Measurements from ENCODE around the gene NPAS1.
"Not testable (repeated sequence)": the region's sequence is repeated elsewhere in the genome, so short reads cannot be mapped to it uniquely, and the experiment has no call there.

Gene NPAS1

DNA sequence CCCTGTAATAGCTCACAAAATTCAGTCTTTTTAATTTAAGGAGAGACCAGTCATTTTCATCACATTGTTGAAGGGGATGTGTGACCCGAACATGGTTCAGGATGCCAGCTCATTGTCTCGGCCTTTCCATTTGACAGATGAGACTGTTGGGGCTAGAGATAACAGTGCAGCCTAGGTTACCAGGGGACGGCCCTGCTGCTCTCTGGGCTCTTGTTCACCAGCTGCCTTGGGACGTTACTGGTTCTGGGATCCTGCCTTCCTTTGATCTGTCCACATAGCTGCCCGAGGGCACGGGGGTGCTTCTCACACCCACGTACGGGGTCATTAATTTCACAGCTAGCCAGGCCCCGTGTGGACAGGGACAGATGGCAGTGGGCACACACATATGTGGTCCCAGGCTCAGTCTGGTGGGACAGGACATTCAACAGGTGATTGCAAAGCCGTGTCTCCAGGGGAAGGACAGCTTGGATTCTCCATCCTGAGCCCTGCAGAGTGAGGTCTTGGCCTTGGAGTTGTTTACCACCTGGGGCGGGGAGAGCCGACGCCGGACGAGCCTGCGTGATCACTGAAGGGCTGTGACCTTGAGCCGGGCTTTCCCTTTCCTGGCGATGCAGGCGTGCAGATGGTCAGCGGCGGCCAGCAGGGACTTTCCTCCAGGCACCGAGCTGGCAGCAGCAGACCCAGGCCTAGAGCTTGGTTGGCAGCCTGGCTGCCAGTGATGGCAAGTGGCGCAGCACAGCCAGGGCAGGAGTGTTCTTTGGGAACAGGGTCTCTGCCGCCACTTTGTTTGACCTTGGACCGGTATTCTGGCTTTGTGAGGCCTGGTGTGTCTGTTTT is 26.7 kb upstream of the NPAS1 start:
- DNase-seq = no peak

DNA sequence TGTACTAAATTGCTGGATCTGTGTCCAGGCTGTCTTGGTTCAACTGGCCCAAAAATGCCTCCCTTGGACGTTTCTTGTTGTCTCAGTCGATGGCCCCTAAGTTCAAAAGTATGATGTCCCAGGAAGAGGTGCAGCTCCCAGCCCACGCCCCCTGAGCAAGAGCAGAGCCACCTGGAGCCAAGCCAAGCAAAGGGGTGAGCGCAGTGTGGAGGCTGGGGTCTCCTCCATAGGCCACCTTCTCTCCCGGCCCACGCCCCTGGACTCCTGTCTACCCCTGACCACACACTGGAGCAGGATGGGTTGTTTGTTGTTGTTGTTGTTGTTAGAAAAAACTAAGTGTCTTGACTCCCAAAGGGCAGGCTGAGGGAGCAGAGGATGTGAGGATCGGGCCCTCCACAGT is 26.0 kb upstream of the NPAS1 start:
- DNase-seq = no peak

DNA sequence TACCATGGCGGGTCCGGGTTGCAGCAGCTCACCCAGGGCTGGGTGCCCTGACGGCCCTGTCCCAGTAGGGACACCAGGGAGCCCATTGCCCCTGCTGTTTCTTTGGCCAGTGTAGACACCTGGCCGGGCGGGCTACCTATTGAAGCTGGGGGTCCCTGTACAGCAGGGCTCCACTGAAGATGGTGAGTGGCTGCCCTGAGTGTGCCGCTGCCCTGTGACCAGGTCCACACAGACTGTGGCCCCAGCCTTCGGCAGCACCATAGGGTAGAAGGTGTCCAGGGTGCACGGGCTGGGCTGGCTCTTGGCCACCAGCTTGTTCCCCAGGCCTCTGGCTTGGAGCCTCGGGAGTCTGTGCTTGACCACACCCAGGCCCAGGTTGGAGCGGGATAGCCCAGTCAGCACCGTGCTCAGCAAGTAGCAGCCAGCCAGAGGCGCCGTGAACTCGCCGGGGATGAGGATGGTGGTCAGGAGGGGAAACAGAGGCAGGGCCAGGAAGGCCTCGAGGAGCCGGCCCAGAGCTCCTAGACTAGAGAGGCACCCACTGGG is 25.4 kb upstream of the NPAS1 start:
- no peak for DNase-seq

DNA sequence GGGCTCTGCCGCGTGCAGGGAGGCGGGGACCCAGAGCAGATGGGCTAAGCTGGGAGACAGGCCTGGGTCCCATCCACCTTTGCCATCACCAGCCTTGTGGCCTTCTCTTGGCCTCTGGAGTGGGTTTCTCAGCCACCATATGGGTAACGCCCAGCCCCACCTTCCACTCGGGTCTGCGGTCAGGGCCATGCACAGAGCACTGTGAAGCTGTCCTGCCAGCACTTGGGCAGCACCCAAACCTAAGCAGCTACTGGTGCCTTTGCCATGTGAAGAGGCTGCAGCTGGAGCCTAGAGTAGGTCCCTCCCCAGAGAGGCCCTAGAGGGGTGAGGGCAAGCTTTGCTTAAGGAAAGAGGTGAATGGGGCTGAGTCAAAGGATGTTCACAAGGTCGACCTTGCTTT is 24.1 kb upstream of the NPAS1 start:
- no peak for DNase-seq

DNA sequence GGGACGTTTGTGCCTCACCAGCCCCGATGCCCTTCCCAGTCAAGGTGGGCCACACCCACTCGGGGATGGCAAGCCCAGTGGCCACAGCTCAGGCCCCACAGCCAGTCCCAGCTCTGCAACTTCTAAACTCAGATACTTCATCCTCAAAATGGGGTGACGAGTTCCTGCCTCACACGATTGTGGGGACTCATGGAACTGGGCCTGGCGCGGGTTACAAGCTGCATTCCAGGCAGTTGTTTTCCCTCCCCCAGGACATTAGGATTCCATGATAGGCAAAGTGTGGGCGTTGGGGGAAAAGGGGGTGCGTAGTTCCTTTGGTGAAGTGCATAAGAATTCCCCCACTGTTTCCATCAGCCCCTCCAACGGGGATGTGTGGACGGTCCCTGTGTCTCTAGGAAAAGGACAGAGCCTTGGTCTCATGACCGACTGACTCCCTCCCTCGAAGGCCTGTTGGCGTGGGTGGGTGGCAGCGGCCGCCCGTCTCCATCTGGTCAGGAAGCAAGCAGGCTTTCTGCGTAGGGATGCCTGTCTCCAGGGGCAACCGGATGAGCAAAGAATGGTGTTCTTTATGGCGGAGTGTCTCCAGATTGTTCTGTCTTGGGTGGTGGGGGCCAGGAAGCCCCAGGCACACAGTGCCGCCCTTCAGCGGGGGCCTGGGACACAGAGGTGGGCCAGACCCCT is 21.1 kb upstream of the NPAS1 start:
- no peak for DNase-seq

DNA sequence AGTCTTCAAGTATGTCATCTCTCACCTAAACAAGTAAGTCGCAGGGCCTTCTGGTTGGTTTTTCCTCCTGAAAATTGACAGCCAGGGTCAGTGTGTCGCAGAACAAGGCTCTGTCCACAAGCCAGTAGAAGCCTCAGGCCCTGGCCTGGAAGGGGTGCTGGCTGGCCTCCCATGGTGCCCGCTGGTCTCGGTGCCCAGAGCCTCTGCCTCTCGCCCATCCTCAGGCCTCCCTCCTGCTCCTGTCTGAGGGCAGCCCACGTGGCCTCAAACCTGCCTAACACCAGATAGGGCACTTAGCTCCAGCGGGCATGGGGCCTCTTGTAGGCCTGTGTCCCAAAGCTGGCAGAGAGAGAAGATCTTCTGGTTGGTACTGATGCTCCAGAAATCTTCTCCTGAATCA is 20.3 kb upstream of the NPAS1 start:
- no peak for DNase-seq

DNA sequence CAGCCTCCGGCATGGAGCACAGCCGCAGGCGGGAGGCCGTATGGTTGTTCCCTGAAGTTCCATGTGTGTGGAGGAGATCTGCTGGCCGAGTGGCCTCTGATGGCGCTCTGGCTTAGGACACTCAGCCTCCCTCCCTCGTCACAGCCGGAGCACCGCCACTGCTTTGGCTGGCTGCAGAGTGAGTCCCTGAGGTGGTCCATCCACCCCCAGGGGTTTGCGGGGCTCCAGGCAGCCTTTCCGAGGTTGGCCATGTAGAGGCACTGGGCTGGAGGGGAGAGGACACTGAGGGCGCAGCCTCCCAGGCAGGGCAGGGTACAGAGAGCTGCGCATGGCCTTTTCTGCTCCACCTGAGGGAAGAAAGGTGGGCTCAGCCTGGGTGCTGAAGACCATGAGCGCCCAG is 19.8 kb upstream of the NPAS1 start:
- DNase-seq = no peak

DNA sequence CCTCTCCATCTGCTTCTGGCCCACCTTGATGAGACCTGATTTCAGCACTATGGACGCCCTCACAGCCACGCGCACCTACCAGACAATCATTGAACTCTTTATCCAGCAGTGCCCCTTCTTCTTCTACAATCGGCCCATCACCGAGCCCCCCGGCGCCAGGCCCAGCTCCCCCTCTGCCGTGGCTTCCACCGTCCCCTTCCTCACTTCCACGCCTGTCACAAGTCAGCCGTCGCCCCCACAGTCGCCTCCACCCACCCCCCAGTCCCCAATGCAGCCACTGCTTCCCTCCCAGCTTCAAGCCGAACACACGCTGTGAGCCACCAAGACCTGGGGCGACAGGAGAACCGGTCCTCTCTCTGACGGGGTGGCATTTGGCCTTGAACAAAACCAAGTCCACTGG is 19.3 kb upstream of the NPAS1 start:
- no peak for DNase-seq

DNA sequence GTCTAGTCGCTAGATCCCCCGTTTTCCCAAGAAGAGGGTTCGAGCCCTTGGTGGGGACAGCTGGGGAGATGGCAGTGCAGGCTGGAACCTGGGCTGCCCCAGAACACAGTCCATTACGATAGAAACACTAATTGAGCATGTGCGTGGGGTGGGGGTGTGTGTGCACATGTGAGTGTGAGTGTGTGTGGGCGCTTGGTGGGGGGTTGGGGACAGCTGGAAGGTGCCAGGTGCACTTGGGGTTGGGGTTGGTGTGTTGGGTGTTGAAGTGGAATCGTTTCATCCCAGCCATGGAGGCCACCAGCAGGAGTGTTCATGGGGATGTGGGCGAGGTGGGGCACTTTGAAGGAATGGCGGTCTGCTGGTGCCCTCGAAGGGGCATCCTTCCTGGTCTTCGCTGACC is 18.1 kb upstream of the NPAS1 start:
- DNase-seq = no peak

DNA sequence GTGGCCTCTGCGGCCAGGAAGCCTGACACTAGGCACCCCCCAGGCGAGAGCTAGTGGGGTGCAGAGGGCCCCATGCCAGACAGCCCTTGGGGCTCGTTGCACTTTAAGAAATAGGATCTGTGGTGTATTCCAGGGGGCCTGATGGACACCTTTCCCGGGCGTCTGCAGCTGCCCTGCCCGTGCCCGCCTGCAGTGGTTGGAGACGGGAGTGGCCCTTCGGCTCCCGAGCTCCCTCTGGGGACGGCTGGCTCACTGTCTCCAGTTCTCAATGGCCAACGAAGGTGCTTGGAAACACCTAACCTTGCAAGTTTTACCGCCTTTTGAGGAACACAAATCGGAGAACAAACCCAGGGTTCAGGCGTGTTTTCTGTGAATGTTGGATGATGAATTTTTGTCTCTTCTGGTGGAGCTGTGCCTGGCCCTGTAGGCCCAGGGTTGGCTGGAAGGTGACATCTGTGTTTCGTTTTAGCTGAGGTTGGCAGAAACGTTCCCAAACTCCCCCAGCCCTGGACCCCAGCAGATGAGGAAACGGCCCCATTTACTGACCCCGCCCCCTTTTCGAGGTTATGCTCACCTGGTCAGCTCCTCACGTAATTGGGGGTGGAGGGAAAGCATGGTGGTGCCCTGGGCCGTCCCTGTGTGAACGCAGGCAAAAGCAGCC is 17.4 kb upstream of the NPAS1 start:
- no peak for DNase-seq

DNA sequence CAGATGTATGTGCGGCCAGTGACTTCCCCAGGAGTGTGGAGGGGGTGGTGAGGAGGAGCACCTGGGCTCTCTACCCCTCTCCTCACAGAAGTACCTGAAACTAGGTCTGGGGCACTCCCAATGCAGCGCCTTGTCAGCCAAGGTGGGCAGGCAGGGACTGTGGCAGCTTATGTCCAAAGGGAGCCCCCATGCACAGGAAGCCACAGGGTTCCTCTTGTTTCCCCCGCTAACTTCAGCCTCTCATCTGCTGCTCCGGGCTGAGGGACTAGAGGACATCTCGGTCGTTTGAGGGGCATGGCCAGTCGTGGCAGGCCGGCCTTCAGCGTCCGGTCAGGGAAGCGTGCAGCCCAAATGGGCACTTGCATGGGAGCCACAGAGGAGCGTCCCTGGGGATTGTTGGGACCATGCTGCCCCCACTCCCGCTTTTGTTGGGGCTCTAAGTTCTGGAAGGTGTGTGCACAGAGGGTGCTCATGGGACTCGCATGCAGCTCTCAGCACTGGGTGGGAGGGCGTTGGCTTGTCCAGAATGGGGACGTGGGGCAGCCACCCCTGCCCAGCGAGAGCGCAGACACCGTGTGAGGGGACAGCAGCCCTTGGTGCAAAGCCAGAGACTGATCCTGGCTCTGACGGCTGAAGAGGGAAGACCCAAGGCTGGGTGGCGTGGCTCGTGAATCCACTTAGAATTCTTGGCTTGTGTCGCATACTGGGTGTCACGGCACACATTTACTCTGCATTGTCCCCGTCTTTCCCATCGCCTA is 16.6 kb upstream of the NPAS1 start:
- no peak for DNase-seq

DNA sequence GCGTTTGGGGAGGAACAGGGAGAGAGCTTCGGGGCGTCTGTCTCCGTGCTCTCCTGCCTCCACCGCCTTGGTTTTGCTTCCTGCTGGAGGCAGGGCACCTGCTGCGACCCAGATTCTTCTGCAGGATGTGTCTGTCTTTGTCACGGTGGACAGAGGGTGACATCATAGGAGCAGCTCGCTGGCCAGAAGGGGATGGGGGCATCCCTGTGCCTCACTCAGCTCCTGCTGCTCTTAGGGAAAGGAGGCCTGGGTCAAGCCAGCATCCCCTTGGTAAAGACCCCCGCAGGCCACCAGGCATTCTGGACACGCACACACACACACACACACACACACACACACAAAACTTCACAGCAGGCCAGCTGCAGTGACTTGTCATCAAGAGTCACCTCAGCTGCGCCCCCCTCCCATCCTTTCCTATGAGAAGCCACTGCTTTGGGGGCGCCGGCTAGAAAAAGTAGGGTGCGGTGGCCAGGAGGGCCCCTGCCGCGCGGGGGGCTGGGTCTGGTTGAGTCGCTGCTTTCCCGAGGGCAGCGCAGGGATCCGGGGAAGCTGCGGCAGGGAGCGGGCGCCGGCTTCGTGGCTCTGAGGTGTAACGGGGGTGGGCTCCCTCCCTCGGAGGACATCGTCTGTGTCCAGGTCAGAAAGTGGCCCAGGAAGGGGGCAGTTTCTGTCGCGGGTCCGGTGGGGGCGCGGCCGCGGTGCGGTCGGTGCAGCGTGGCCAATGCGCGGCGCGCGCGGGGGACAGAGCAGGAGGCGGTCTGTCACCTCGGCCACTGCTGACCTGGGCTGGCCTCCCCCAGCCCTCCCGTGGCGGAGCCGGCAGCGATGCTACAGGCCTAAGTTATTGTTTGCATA is 15.8 kb upstream of the NPAS1 start:
- DNase-seq = no peak

DNA sequence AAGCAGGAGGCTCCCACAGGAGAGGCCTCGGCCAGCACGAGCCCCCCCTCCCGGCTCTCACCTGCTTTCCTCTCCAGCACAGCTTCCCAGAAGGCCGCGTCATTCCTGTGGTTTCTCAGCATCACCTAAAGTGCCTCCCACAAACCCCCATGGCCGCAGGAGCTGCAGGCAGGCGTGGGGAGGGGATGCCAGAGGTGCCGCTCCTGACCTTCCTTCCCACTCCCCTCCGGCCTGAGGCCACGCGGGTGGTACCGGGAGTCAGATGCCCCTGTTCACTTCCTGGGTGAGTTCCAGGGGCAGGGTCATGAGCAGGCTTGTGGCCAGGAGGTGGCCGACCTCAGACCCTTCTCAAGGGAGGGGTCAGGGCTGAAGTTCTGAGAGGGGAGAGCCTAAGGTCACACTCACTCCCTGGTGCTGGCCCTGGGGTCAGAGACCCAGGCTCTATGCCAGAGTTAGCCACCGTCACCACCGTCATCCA is 14.4 kb upstream of the NPAS1 start:
- DNase-seq = peak; percentile 85

DNA sequence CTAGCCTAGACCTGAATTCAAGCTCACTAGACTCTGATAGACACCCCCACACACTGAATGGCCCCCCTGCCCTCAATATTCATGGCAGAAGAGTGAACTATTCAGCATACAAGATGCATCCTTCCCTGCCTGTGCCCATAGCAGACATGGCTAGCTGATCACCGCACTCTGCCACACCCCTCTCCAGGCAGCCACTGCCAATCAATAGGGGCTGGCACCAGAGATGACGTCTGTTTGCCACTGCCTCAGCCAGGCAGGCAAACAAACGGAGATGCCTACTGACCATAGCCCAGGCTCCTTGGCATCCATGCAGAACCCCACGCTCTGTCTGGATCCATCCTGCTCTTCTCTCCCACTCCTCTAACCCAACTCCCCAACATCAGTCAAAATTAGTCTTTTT is 13.8 kb upstream of the NPAS1 start:
- peak; percentile 27 for DNase-seq

DNA sequence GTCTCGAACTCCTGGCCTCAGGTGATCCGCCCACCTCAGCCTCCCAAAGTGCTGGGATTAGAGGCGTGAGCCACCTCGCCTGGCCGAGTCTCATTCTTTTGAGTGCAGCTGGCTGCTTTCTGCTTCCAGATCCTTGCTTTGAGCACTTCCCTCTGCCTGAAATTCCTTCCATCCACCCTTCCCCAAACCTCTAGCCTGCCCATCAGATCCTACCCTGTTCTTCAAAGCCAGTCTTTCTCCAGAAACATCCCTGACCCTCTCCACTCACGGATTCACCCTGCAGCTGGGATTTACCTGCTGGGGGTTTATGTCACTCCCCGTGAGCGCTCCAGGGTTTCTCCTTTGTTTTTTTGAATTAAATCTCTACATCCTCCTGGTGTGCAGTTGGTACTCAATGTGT is 13.1 kb upstream of the NPAS1 start:
- no peak for DNase-seq

DNA sequence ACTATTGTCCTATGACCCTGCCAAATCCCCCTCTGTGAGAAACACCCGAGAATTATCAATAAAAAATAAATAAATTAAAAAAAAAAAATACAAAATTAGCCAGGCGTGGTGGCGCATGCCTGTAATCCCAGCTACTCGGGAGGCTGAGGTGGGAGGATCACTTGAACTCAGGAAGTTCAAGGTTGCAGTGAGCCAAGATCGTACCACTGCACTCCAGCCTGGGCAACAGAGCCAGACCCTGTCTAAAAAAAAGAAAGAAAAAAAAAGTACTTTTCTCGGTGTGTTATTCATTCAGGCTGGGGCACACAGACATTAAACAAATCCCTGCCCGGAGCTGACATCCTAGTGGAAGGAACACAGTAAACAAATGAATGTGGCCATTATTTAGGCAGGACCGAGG is 9.1 kb upstream of the NPAS1 start:
- not testable (repeated sequence) for DNase-seq

DNA sequence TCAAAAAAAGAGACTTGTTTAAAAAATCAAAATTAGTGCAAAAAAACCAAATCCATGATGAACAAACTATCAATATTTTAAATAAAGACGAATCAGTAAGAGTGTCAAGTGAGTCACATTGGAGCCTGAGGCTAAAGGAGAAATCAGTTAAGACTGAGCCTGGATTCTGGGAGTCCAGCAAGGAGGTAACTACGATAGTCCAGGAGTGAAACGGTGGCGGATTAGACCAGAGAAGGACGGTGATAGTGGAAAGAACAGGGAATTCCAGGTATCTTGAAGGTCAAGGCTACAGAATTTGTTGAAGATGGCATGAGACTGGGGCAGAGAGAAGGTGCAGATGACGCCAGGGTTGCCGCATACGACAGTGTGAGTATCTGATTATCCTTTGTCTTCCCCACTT is 7.0 kb upstream of the NPAS1 start:
- DNase-seq = no peak

DNA sequence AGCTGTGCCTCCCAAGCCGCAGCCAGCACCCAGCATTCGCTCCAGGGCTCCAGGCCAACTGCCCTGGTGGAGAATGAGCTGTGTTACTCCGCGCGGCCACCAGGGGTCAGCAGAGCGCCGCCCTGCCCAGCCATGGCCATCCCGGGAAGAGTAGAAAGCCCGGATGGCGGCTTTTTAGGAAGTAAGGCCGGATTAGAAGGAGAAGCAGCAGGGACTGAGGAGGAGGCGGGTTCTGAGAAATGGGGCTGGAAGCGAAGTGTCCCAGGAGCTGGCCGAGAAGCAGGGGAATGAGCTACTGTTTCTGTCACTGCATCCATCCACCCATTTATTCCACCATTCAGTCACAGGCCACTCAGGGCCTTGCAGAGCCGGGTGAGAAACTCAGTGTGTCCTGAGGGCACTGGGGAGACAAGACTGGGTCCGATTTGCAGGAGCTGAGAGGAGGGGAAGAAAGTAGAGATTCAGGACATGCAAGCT is 6.6 kb upstream of the NPAS1 start:
- DNase-seq = peak; percentile 63

DNA sequence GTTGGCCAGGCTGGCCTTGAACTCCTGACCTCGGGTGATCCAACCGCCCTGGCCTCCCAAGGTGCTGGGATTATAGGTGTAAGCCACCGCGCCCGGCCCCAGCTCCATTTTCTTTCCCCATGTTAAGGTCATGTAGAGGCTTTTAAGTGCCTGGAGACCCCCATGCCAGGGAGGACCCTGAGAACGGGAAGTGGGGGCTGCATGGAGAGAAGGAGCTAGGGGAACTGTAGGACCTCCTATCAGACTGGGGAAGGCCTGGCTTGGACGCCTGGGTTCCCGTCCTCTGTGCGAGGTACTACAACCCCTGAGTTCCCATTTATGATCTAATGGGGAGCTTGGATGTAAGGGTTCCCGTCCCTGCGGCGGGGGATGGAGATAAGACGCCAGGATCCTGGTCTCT is 714 bp upstream of the NPAS1 start:
- no peak for DNase-seq

DNA sequence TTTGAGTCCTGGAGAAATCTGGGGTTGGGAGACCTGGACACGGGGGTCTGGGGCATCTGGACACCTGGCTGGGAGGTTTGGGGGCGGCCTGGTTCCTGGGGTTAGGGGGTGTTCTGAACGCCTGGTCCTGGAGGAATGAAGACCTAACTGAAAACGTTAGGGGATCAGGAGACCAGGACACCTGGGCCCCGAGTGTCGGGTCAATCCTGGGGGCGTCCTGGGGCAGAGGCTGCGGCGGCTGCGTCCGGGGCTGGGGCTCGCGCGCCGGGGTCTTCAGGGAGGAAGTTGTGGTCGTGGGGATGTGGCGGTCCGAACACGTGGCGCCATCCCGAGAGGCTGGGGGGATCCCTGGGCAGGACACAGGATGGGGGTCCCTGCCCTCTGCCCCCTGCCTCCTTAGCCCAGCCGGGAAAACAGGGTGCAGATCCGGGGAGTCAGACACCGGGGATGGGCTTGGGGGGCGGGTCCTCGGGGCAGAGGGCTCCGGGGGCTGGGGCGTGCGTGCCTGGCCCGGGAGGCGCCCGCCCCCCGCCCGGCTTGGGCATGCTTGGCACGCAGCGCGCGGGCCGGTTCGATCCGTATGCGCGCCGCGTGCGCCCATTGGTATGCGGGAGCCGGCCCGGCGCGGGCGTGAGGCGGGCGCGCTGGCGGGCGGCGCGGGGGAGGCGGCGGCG is 632 bp downstream of the NPAS1 start:
- DNase-seq = no peak

DNA sequence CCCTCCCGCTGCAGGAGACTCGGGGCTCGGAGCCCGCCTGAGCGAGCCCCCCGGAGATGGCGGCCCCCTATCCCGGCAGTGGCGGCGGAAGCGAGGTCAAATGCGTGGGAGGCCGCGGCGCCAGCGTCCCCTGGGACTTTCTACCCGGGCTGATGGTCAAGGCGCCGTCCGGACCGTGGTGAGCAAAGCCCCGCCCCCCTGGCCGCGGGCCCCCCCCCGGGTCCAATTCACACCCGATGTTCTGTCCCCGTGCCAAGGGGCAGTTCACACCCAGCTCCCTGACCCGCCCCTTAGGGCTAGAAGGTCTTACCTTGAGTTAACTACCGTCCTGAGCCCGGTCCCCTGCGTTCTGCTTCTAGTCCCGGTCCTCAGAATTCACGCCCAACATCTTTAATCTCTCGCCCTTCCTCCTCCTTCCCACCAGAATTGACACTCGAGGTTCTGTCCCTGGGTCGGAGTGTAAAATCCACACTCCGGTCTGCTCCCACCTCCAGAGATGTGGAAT is 1.4 kb downstream of the NPAS1 start:
- DNase-seq = no peak
